Islet precursor cell (in vitro differentiated cells): ENCODE measurements around the gene SAMD4A.
A peak's percentile ranks its signal among the peaks of the same experiment; 100 is the strongest.

Source experiments
- DNase-seq: peaks from one replicate; pipeline ENCODE4 v3.0.0-alpha.2; 2018

Gene SAMD4A

DNA sequence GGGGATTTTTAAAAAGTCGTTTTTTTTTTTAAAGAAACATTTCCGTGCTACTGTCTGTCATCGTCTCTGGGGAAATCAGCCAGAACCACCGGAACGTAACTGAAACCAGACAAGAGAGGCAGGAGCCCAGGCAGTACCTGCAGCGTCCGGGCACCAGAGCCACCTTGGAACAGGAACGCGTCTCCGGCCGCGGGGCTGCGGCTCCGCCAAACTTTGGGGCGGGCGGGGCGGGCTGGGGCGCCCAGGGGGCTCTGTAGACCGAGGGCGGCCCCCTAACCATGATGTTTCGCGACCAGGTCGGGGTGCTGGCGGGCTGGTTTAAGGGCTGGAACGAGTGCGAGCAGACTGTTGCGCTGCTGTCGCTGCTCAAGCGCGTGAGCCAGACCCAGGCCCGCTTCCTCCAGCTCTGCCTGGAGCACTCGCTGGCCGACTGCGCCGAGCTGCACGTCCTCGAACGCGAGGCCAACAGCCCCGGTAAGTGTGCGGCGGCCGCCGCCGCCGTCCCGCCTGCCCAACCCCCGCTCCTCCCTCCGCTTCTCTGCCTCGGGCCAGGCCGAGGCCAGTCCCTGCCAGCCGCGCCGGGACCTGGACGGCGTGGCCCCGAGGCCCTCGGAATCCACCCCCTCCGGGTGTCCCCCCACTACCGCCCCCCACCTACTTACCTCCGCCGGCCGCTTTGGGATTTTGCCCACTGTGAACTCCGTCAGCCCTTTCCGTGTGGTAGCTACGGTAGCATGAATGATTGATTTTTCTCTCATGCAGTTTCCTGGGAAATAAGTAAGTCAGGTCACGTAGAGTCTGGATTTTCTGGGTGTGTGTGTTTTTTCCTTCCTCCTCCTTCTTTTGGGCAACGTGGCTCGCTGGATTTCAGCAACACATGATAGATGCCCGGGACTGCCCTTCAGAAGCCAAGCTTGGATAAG is 972 bp downstream of the SAMD4A start:
- peak; percentile 75 for DNase-seq

GRCh38 chr14:54568821-54569595 is 2.1 kb downstream of the SAMD4A start:
- DNase-seq: peak; percentile 75

DNA sequence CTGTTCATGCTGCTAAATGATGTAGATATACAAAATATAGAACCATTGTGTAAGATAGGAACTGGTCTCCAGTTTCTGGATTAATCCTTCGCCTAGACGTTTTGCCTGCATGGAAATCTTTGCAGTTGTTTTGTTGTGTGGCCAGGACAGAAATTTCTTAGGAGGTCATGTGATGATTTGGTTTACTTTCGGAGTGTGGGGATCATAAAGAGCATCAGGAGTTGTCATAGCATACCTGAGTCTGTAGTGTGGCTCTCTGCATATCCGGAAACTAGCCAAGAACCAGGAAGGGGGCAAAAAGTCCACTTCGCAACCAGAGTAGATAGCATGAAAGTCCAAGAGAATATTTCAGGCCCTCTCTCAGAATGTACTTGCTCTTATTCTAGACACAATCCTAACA is 3.1 kb downstream of the SAMD4A start:
- DNase-seq: no peak

GRCh38 chr14:54570631-54571415 is 3.9 kb downstream of the SAMD4A start:
- DNase-seq: no peak

- DNase-seq: peak; percentile 66
Measured at GRCh38 chr14:54572316-54572715, 5.4 kb downstream of the SAMD4A start.

DNA sequence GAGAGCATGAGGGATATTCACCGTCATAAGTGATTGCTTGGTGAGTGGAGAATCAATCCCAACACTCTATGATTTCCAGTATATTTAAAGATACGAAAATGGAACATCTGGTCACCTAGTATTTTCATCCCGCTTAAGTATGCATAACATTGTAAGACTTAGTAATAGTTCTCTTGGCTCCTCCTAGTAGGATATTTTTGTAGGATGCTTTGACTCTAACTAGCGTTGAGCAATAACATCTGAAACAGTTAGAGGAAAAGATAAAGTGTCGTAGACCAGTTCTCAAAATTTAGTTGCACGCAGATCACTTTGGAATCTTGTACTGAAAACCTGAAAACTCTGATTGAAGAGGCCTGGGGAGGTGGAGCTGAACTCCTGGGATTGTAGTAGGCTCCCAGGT is 7.6 kb downstream of the SAMD4A start:
- no peak for DNase-seq

DNA sequence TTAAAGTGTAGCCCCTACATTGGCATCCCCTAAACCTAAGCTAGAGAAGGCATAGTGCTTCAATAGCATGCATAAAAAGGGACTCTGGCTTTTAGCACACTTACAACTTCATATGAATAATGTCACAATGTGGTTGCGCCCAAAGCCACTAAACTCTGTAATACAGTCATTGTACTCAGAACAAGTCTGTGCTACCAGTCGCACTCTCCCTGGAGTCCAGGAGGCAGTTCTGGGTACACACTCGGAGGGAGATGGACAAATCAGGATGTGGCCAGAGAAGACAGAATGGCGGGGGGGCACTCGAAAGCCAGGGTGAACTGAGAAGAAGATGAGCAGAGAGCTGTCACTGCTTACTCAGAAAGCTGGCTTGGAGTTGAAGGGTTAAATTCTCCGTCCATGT is 10.6 kb downstream of the SAMD4A start:
- no peak for DNase-seq

DNA sequence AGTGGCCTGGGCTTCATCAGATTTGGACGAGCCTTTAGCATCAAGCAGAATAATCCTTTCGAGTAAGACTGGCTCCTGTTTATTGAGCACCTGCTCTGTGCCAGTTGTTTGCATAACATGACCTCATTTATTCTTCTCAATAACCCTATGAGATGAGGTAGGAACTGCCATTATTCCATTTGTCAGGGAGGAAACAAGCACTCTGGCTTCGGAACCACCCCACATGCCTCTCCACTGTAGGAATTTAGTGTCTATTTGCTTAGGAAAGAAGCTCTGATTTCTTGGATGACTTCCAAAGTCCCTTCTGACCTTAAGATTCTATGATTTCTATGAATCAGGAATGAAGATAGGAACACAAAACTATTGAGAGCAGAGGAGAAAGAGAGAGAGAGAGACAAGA is 11.0 kb downstream of the SAMD4A start:
- no peak for DNase-seq

- DNase-seq: no peak
Measured at GRCh38 chr14:54579621-54580020, 12.7 kb downstream of the SAMD4A start.

- no peak for DNase-seq
Measured at GRCh38 chr14:54580933-54581332, 14.0 kb downstream of the SAMD4A start.

DNA sequence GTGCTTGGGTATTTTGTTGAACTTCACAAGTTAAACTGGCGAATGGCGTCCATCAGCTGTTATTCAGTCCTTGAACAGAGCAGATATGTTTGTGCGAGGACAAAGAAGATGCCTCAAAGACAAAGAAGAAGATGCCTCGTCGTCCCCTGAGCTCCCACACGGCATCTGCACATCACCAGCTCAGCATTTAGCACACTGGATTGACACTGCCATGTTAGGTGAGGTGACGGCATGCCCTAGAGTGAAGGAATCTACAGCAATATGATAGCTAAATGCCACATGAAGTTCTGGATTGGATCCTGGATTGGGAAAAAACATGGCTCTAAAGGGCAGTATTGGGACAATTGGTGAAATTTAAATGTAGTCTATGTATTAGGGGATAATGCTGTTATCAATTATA is 15.4 kb downstream of the SAMD4A start:
- no peak for DNase-seq

DNA sequence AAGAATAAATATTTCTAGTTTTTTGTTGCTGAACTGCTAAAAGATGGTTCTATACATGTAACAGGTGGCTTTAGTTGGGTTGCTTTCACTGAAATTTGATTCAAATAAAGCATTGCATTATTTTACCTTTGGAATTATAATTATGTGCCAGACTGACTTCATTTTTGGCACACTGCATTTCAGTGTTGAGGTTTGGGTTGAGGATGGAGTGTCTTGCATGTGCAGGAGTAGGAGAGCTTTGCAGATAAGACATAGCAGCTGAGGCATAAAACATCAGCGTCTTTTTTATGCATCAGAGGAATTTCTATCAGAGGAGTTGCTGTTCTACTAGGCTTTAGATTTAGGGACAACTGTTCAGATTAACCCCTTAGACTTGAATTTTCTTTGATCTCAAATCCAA is 17.2 kb downstream of the SAMD4A start:
- DNase-seq: no peak

DNA sequence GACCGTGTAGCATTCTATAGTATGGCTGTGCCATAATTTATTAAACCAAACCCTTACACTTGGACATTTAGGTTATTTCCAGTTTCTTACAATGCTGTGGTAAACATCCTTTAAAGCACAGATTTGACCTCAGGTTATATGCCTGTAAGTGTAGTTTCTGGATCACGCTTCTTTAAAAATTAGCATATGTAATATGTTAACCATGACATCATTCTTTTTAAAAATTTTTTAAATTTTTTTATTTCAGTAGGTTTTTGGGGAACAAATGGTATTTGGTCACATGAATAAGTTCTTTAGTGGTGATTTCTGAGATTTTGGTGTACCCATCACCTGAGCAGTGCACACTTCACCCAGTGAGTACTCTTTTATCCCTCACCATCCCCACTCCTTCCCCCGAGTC is 18.3 kb downstream of the SAMD4A start:
- DNase-seq: no peak

GRCh38 chr14:54589076-54589475 is 22.1 kb downstream of the SAMD4A start:
- DNase-seq: no peak

DNA sequence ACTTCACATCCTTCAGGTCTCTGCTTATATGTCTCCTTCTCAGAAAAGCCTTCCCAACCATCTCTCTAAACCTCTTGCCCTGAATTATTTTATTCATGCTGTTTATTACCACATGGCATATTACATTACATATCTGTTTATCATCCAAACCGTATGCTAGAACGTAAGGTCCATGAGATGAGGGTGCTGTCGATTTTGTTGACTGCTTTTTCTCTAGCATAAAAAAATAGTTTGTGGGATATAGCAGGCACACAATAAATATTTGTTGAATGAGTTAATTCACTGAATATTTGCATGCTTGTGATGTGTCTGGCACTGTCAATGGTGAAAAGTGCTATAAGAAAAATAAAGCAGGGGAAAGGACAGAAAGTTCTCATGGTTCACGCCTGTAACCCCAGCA is 22.9 kb downstream of the SAMD4A start:
- DNase-seq: no peak

GRCh38 chr14:54590481-54590880 is 23.6 kb downstream of the SAMD4A start:
- DNase-seq: no peak

GRCh38 chr14:54591461-54591860 is 24.5 kb downstream of the SAMD4A start:
- peak; percentile 76 for DNase-seq

GRCh38 chr14:54591866-54592265 is 24.9 kb downstream of the SAMD4A start:
- peak; percentile 63 for DNase-seq

DNA sequence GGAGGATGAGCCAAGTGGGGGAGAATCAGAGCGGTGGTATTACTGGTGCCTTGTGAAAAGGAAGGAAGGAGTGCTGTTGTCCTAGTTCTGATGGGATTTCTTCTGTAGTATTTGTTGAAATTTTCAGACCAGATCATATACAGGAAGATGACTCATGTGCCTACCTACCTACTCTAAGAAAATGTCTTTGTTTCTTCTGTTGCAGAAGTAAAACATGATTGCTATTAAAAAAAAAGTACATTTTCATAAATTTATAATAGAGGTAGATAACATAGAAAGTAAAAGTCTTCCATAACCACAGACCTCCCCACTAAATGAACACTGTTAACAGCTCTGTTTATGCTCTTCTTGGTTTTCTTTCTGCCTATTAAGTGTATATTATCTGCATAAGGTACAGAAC is 26.9 kb downstream of the SAMD4A start:
- DNase-seq: no peak

DNA sequence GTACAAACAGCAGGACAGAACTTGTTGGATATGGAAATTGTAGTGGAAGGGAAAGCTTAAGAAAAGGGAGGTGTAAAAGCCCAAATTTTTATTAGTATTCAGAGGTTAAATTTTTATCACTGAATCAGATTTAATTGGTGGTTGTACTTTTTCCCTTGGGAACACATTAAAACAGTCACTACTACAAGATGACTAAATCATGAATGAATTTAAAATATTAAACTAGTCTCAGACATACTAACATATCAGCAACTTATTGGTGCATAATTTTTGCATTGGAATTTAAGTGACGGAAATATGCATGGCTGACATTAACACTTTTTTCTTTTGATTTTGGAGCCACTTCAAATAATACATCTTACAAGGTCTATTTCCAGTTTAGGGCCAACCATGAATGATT is 27.6 kb downstream of the SAMD4A start:
- DNase-seq: no peak

- DNase-seq: peak; percentile 81
Measured at GRCh38 chr14:54597795-54598443, 31.0 kb downstream of the SAMD4A start.

- peak; percentile 70 for DNase-seq
Measured at GRCh38 chr14:54599966-54600716, 33.2 kb downstream of the SAMD4A start.
